ENCODE data around the gene RETSAT.

Gene RETSAT

GRCh38 chr2:85302121-85302520 lies 52.2 kb downstream of the RETSAT start:
- DNase-seq, result no peak
